IPS-20b (cell line): ENCODE measurements around the gene TENT4A.

Source experiments
- H3K27ac ChIP-seq: one replicate; pipeline ENCODE4 v1.5.1; 2013; ENCODE audit warnings: low read length
- H3K27me3 ChIP-seq: 2 replicates; pipeline ENCODE4 v1.6.1; 2013; ENCODE audit warnings: mild to moderate bottlenecking, low read length, inconsistent platforms; ENCODE audit not compliant: insufficient read depth
- H3K36me3 ChIP-seq: 2 replicates; pipeline ENCODE4 v1.6.1; 2013; ENCODE audit warnings: low read depth, mild to moderate bottlenecking, inconsistent platforms, low read length, moderate library complexity; ENCODE audit not compliant: insufficient read depth
- H3K4me1 ChIP-seq: 2 replicates; pipeline ENCODE4 v1.6.1; 2013; ENCODE audit warnings: mild to moderate bottlenecking, control low read depth, inconsistent platforms, low read length, moderate library complexity; ENCODE audit not compliant: insufficient read depth
- H3K4me3 ChIP-seq: 2 replicates; pipeline ENCODE4 v1.5.1; 2013; ENCODE audit warnings: mild to moderate bottlenecking, low read length, inconsistent platforms
- H3K9ac ChIP-seq: 2 replicates; pipeline ENCODE4 v1.6.1; 2013; ENCODE audit warnings: low read depth, mild to moderate bottlenecking, inconsistent platforms, low read length, moderate library complexity
- H3K9me3 ChIP-seq: 2 replicates; pipeline ENCODE4 v1.6.1; 2013; ENCODE audit warnings: mild to moderate bottlenecking, low read depth, low read length, inconsistent platforms; ENCODE audit not compliant: insufficient read depth

The TENT4A gene

DNA sequence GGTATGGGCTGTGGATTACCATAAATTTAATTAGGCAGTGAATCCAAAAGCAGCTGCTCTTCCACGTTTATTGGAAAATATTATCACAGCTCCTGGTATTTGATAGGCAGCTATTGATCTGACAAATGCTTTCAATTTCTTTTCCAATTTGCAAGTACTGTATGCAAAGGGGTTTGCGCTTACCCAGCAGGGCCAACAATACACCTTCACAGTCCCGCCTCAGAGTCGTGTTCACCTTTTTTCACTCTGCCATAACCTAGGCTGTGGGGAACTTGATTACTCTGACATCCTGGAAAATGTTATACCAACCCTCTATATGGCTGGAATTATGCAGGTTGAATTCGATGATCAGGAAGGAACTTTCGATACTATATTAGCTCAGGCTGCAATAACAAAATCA lies 32.3 kb upstream of the TENT4A start:
- Histone ChIP-seq H3K4me1 (no peaks in the 10 kb centered on the region), H3K27me3 (peaks cover 15% of the 10 kb centered on the region; the same call in 1 of the 2 replicates), H3K9ac (no peak overlapping the region), H3K9me3 (peaks cover 4% of the 10 kb centered on the region; the same call in 1 of the 2 replicates), H3K4me3 (no peak overlapping the region), H3K27ac (no peak overlapping the region), H3K36me3 (no peaks in the 10 kb centered on the region)

DNA sequence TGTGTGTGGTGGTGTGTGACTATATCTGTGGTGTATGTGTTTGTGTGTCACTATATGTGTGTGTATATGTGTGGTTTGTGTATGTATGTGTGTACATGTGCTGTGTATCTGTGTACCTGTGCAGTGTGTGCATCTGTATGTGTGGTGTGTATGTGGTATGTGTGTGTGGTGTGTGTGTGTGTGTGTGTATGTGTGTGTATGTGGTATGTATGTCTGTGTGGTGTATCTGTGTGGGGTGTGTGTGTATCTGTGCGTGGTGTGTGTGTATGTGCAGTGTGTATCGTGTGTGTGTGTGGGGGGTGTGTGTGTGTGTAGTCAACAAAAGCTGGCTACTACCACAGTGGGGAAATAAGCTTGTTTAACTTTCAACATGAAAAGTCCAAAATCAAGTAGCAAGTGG lies 31.6 kb upstream of the TENT4A start:
- H3K9me3 ChIP-seq: peaks cover under 1% of the 10 kb centered on the region; the same call in 1 of the 2 replicates
- no peak overlapping the region for H3K9ac ChIP-seq
- H3K4me1 ChIP-seq: no peaks in the 10 kb centered on the region
- no peaks in the 10 kb centered on the region for H3K36me3 ChIP-seq
- peaks cover 20% of the 10 kb centered on the region; the same call in 1 of the 2 replicates for H3K27me3 ChIP-seq
- H3K4me3 ChIP-seq: no peak overlapping the region
- H3K27ac ChIP-seq: no peak overlapping the region

DNA sequence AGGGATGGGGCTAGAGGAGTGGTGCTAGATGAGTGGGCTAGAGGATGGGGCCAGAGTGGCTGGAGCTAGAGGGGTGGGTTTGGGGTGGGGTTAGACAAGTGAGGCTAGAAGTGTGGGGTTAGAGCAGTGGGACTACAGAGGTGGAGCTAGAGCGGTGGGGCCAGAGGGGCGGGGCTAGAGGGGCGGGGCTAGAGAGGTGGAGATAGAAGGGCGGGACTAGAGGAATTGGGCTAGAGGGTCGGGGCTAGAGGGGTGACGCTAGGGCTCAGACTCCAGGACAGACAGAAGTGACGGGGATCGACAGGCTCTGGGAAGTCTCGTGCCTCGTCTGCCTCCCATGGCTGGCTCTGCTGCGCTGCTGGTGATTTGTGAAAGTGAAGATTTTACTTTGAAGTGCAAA lies 31.0 kb upstream of the TENT4A start:
- Histone ChIP-seq H3K36me3 (no peaks in the 10 kb centered on the region), H3K4me3 (no peak overlapping the region), H3K27ac (no peak overlapping the region), H3K9ac (no peak overlapping the region), H3K27me3 (peaks cover 21% of the 10 kb centered on the region), H3K9me3 (no peaks in the 10 kb centered on the region), H3K4me1 (no peaks in the 10 kb centered on the region)

DNA sequence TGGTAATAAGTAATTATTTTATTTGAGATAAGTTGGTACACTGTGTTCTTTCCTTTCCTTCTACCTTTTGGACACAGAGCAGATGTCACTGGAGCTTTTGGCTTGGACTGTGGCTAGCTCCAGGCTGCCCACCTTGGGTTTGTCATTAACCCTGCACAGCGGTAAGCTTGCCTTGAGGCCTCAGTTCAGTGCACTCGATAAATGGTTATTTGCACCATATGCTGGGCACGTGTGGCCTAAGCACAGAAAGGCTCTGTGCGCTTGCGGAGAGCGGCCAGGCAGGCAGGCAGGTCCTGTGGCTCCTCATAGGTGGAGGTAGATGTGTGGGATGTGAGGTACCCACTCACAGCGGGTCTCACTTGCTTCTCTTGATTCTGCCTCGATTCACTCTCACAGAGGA lies 30.0 kb upstream of the TENT4A start:
- Histone ChIP-seq H3K4me1 (no peaks in the 10 kb centered on the region), H3K27me3 (peaks cover 30% of the 10 kb centered on the region), H3K9ac (no peak overlapping the region), H3K36me3 (no peaks in the 10 kb centered on the region), H3K4me3 (no peak overlapping the region), H3K27ac (no peak overlapping the region), H3K9me3 (no peaks in the 10 kb centered on the region)

DNA sequence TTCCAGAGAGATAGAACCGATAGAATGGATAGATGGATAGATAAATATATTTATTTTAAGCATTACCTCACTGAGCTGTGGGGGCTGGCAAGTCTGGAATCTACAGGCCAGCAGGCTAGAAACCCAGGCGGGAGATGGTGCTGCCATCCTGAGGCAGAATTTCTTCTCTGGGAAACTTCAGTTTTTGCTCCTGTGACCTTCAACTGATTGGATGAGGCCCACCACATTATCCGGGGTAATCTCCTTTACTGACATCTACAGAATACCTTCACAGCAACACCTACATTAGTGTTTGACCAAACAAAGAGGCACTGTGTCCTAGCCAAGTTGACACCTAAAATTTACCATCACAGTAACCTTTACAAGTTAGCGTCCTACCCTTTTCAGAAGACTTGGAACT lies 29.2 kb upstream of the TENT4A start:
- peaks cover 31% of the 10 kb centered on the region for H3K27me3 ChIP-seq
- H3K36me3 ChIP-seq: no peaks in the 10 kb centered on the region
- H3K27ac ChIP-seq: no peak overlapping the region
- no peaks in the 10 kb centered on the region for H3K9me3 ChIP-seq
- no peaks in the 10 kb centered on the region for H3K4me1 ChIP-seq
- H3K9ac ChIP-seq: no peak overlapping the region
- no peak overlapping the region for H3K4me3 ChIP-seq

DNA sequence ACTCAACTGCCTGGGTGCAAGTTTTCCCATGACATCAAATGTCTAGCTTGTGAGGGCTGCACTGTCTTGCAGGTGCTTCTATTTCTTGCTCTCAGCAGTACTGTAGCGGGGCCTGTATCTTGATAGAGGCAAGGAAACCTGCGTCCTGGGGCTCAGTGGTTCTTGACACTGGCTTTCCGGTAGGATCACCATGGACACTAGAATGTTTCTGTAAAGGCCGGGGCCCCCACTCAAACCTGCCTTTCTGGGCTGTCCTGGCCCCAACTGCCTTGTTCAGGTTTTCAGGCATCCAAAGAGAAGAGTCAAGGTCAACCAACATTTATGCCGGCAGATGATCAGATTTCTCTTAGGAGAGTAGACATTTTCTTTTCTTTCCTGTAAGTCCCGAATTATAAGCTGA lies 26.7 kb upstream of the TENT4A start:
- Histone ChIP-seq H3K9me3 (no peaks in the 10 kb centered on the region), H3K27ac (no peak overlapping the region), H3K36me3 (no peaks in the 10 kb centered on the region), H3K4me1 (no peaks in the 10 kb centered on the region), H3K27me3 (peaks cover 31% of the 10 kb centered on the region), H3K4me3 (peak overlapping the region; percentile 83; the same call in 1 of the 2 replicates), H3K9ac (no peak overlapping the region)

DNA sequence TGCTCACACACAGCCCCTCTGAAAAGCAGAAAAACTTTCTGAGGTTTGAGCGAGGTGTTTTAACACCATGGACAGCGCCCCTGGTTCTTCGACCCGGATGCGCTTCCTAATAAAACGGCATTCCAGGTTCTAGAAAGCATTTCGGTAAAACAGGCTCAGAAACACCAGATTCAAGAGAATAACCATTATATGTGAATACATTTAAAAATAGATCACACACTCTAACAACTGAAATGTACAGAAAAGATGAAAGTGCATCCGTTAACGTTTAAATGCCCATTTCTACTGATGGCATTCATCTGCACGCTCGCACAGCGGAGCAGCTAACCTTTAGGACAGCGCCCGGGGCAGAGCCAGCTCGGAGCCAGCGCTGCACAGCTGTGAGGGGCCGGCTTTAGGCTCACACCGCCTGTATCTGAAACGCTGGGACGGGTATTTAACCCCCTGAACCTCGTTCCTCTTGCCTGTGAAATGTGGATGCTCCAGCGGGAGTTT lies 26.3 kb upstream of the TENT4A start:
- peak overlapping the region; percentile 83 for H3K4me3 ChIP-seq
- no peaks in the 10 kb centered on the region for H3K9me3 ChIP-seq
- no peaks in the 10 kb centered on the region for H3K4me1 ChIP-seq
- H3K9ac ChIP-seq: no peak overlapping the region
- no peaks in the 10 kb centered on the region for H3K36me3 ChIP-seq
- peaks cover 31% of the 10 kb centered on the region for H3K27me3 ChIP-seq
- H3K27ac ChIP-seq: no peak overlapping the region

DNA sequence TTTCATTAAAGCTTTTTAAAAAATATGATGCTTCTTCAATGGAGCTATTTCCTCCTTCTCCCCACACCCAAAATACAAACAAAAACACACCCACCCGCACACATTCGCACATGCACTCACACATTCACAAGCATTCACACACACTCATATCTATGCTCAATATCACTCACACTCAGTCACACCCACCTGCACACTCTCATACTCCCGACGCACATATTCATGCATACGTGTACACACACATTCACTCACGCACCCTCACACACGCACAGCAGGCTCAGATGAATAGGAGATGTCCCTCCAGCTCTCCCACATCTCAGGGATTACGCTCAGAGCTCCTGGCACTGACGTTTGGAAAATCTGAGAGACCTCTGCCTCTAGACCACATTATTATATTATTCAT lies 25.7 kb upstream of the TENT4A start:
- Histone ChIP-seq H3K4me3 (peak overlapping the region; percentile 83), H3K9me3 (no peaks in the 10 kb centered on the region), H3K27me3 (peaks cover 31% of the 10 kb centered on the region), H3K36me3 (no peaks in the 10 kb centered on the region), H3K9ac (no peak overlapping the region), H3K27ac (no peak overlapping the region), H3K4me1 (no peaks in the 10 kb centered on the region)

DNA sequence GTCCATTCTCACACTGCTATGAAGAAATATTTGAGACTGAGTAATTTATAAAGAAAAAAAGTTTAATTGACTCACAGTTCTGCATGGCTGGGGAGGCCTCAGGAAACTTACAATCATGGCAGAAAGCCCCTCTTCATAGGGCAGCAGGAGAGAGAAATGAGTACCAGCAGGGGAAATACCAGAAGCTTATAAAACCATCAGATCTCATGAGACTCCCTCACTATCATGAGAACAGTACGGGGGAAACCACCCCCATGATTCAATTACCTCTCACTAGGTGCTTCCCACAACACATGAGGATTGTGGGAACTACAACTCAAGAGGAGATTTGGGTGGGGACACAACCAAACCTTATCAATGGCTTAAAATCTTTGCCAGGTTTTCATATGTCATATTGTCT lies 20.3 kb upstream of the TENT4A start:
- Histone ChIP-seq H3K9ac (no peak overlapping the region), H3K9me3 (no peaks in the 10 kb centered on the region), H3K4me3 (no peak overlapping the region), H3K36me3 (no peaks in the 10 kb centered on the region), H3K27me3 (peaks cover 5% of the 10 kb centered on the region), H3K27ac (no peak overlapping the region), H3K4me1 (no peaks in the 10 kb centered on the region)

DNA sequence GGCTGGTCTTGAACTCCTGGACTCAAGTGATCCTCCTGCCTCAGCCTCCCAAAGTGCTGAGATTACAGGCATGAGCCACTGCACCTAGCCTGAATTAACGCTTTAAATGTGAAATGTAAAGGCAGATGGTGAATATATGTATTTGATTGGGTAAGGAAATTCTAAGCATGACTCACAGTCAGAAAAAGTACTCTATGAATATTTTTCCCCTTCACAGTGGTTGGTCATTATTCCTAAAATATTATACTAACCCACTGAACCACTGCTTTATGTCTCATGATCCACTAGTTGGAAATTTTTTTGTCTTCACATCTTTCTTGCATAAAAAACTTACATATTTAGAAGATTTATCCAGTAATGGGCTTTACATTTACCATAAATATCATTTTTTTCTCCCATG lies 14.5 kb upstream of the TENT4A start:
- Histone ChIP-seq H3K9me3 (no peaks in the 10 kb centered on the region), H3K27me3 (no peaks in the 10 kb centered on the region), H3K9ac (no peak overlapping the region)

DNA sequence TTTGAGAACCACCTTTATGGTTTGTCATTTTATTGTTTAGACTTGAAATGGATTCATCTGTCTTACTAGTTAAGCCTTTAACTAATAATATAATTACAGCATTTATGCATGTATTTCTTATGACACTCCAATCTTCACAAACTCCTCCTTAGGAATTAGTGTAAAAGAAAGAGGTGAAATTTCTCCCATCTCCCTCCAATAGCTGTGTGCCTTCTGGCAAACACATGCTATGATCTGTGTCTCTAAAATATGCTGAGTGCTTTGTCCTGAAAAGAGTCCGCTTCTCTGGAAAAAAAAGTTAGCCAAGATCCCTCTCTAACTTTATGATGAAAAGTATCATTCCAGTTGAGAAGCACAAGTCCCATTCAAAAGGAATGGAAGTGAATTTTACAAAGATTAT lies 13.9 kb upstream of the TENT4A start:
- no peaks in the 10 kb centered on the region for H3K27me3 ChIP-seq
- no peaks in the 10 kb centered on the region for H3K36me3 ChIP-seq
- H3K27ac ChIP-seq: no peak overlapping the region
- no peak overlapping the region for H3K9ac ChIP-seq
- H3K4me3 ChIP-seq: no peak overlapping the region
- H3K4me1 ChIP-seq: peaks cover 22% of the 10 kb centered on the region
- H3K9me3 ChIP-seq: no peaks in the 10 kb centered on the region

More for the DNA sequence above, 14.5 kb upstream of the TENT4A start:
- Histone ChIP-seq H3K36me3 (no peaks in the 10 kb centered on the region), H3K4me3 (no peak overlapping the region), H3K4me1 (peaks cover 22% of the 10 kb centered on the region), H3K27ac (no peak overlapping the region)

DNA sequence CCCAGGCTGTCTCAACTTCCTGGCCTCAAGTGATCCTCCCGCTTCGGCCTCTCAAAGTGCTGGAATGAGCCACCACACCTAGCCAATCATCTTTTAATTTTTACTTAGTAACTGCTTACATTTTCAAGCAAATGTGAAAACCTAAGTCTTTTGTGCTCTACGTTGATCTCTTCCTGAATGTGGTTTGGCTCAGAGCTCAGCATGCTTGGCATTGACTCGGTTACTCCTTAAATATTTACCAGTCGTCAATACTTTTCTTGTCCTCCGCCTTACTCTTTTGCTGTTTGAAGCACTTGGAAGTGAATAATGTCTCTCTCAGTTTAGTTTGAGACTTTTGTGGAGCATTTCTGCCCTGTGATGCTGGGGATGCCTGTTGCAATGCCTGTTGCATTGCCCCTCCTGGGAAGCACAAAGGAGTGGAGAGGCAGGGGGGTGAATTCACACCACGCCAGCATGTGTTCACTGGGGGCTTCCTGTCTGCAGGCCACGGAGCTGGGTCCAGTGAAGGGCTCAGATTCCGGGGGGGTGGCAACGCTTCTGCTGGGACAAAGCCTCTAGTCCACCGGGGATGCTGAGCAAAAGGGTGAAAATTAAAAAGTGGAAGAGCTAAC lies 13.1 kb upstream of the TENT4A start:
- H3K9me3 ChIP-seq: no peaks in the 10 kb centered on the region
- H3K4me1 ChIP-seq: peaks cover 22% of the 10 kb centered on the region
- no peak overlapping the region for H3K4me3 ChIP-seq
- no peaks in the 10 kb centered on the region for H3K27me3 ChIP-seq
- H3K9ac ChIP-seq: peak overlapping the region; percentile 39; the same call in 1 of the 2 replicates
- H3K27ac ChIP-seq: no peak overlapping the region
- no peaks in the 10 kb centered on the region for H3K36me3 ChIP-seq
